ENCODE data around the gene DYNC1I1. TPM values are rescaled to one million over a fixed set of nuclear protein-coding genes. Genes with fewer than 3 reads are reported as not detected.
A peak's percentile ranks its signal among the peaks of the same experiment; 100 is the strongest.

Gene DYNC1I1
- total RNA-seq, 3 donors from 2014 or later (not counting 1 experiment from before 2014, with no cell fraction given): not detected

DNA sequence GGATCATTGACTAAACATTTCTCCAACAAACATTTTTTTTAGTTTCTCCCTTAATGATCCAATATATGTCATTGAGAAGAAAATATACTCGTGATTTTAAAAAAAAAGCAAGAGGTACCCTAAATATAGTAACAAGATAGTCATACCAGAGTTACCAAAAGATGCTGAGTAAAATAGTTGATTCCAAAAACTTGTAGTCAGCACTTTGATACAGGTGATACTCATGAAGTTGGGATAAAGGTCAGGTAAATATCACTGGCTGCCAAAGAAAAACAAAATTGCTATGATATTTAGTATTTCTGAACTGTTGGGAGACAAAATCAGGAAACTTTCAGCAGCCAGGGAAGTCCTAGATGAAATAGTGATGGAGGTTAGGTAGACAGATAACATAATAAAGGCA lies 225.3 kb downstream of the DYNC1I1 start:
- intact Hi-C loops (cut with micrococcal nuclease): no loop called here
- no peak for DNase-seq
- Mint-ChIP-seq H3K4me3 (no peak overlapping the region), H3K27me3 (ENCODE audit: low read depth in 2 of 2) (peaks cover 0 to 2% of the 10 kb centered on the region in 2 donors), H3K27ac (no peak overlapping the region), H3K9me3 (no peaks in the 10 kb centered on the region), H3K36me3 (no peaks in the 10 kb centered on the region), H3K4me1 (peaks cover 17 to 23% of the 10 kb centered on the region in 2 donors)
- no peak overlapping the region for H3K4me3 ChIP-seq (ENCODE audit: low read length)
- no peaks in the 10 kb centered on the region for H3K9me3 ChIP-seq (ENCODE audit: control insufficient read depth, insufficient read depth, low read length)
- TF ChIP-seq, protein P1, sequence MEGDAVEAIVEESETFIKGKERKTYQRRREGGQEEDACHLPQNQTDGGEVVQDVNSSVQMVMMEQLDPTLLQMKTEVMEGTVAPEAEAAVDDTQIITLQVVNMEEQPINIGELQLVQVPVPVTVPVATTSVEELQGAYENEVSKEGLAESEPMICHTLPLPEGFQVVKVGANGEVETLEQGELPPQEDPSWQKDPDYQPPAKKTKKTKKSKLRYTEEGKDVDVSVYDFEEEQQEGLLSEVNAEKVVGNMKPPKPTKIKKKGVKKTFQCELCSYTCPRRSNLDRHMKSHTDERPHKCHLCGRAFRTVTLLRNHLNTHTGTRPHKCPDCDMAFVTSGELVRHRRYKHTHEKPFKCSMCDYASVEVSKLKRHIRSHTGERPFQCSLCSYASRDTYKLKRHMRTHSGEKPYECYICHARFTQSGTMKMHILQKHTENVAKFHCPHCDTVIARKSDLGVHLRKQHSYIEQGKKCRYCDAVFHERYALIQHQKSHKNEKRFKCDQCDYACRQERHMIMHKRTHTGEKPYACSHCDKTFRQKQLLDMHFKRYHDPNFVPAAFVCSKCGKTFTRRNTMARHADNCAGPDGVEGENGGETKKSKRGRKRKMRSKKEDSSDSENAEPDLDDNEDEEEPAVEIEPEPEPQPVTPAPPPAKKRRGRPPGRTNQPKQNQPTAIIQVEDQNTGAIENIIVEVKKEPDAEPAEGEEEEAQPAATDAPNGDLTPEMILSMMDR (IDR thresholded peaks at IDR 0.05): no peak
- H3K36me3 ChIP-seq (ENCODE audit: control insufficient read depth, insufficient read depth, low read length): no peaks in the 10 kb centered on the region
- no CpG with 5 or more reads among the region's 1 CpG for WGBS (ENCODE audit: insufficient coverage)
- no peak for ATAC-seq
- H3K27ac ChIP-seq (ENCODE audit: low read length): no peak overlapping the region
- no peaks in the 10 kb centered on the region for H3K27me3 ChIP-seq (ENCODE audit: control insufficient read depth, insufficient read depth, low read length)
- H3K4me1 ChIP-seq (ENCODE audit: control insufficient read depth, insufficient read depth, low read length): no peaks in the 10 kb centered on the region

DNA sequence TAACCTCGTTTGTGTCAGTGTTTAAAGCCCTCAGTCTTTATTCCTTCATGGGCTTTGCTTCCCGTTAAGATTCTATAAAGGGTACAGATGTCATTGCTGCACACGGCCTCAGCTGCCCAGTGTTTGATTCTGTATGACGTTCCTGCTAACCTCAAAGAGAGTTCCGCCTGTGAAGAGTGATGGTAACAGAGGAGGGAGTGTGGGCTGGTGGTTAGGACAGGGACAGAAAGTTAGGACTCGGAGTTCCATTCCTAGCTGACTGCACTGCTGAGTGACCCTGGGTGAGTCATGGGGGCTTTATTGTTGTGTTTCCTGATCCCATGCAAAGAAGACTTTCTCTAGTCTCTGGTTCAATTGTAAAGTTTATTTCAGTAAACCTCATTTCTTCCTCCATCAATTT lies 227.1 kb downstream of the DYNC1I1 start:
- Mint-ChIP-seq H3K27ac (no peak overlapping the region), H3K4me3 (no peak overlapping the region), H3K36me3 (no peaks in the 10 kb centered on the region), H3K4me1 (peaks cover 17 to 22% of the 10 kb centered on the region in 2 donors), H3K27me3 (ENCODE audit: low read depth in 2 of 2) (peaks cover 0 to 5% of the 10 kb centered on the region in 2 donors), H3K9me3 (no peaks in the 10 kb centered on the region)
- no peaks in the 10 kb centered on the region for H3K9me3 ChIP-seq (ENCODE audit: control insufficient read depth, insufficient read depth, low read length)
- WGBS (ENCODE audit: insufficient coverage): 64% methylated on average over 6 of the region's 6 CpGs
- DNase-seq (no peak), ATAC-seq (peak in 1 of 3 donors; percentile 21)
- TF ChIP-seq, protein P1 (IDR thresholded peaks at IDR 0.05): no peak
- no peaks in the 10 kb centered on the region for H3K27me3 ChIP-seq (ENCODE audit: control insufficient read depth, insufficient read depth, low read length)
- no peaks in the 10 kb centered on the region for H3K36me3 ChIP-seq (ENCODE audit: control insufficient read depth, insufficient read depth, low read length)
- no peak overlapping the region for H3K27ac ChIP-seq (ENCODE audit: low read length)
- intact Hi-C loops (cut with micrococcal nuclease): no loop called here
- H3K4me3 ChIP-seq (ENCODE audit: low read length): no peak overlapping the region
- no peaks in the 10 kb centered on the region for H3K4me1 ChIP-seq (ENCODE audit: control insufficient read depth, insufficient read depth, low read length)

DNA sequence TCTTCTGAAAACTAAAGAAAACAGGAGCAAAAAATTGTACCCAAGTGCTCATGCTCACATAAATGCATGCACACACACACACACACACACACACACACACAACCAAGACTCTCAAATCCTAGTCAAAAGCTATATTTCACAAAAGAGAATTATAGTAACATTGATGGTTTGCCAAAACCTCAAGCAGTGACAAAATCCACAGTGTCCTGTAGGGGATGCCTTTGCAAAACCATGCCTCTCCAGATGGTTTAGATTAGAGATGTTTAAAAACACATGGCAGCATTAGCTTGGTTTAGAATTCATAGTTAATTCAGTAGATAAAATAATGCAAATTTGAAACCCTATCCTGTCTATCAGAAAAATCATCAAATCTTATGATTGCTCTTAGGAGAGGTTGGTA lies 232.2 kb downstream of the DYNC1I1 start:
- TF ChIP-seq, protein P1 (IDR thresholded peaks at IDR 0.05): no peak
- Mint-ChIP-seq H3K36me3 (no peaks in the 10 kb centered on the region), H3K27ac (no peak overlapping the region), H3K27me3 (ENCODE audit: low read depth in 2 of 2) (peaks cover 0 to 5% of the 10 kb centered on the region in 2 donors), H3K9me3 (no peaks in the 10 kb centered on the region), H3K4me1 (no peaks in the 10 kb centered on the region), H3K4me3 (no peak overlapping the region)
- no peaks in the 10 kb centered on the region for H3K36me3 ChIP-seq (ENCODE audit: control insufficient read depth, insufficient read depth, low read length)
- intact Hi-C loops (cut with micrococcal nuclease): no loop called here
- no peak for DNase-seq
- no peaks in the 10 kb centered on the region for H3K27me3 ChIP-seq (ENCODE audit: control insufficient read depth, insufficient read depth, low read length)
- no peak overlapping the region for H3K4me3 ChIP-seq (ENCODE audit: low read length)
- H3K9me3 ChIP-seq (ENCODE audit: control insufficient read depth, insufficient read depth, low read length): no peaks in the 10 kb centered on the region
- no peaks in the 10 kb centered on the region for H3K4me1 ChIP-seq (ENCODE audit: control insufficient read depth, insufficient read depth, low read length)
- H3K27ac ChIP-seq (ENCODE audit: low read length): no peak overlapping the region
- no peak for ATAC-seq

DNA sequence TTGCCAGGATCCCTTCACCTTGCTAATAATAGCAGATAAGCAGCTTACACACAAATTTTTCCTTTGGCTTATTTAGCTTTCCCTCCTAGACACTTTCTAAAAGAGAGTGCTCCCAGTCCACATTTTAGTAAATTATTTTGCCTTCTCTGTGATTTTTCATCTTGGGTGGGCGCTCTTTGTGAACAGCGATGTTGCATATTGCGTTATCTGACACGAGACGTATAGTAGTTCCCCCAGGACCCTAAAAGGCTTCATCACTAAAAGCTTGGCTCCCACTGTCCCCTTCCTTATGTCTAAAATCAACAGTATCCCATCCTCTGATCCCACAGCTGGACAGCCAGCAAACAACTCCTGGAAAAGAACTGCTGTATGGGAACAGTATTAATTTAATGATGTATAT lies 232.9 kb downstream of the DYNC1I1 start:
- H3K4me1 ChIP-seq (ENCODE audit: control insufficient read depth, insufficient read depth, low read length): no peaks in the 10 kb centered on the region
- TF ChIP-seq, protein P1 (IDR thresholded peaks at IDR 0.05): no peak
- no peaks in the 10 kb centered on the region for H3K36me3 ChIP-seq (ENCODE audit: control insufficient read depth, insufficient read depth, low read length)
- no peaks in the 10 kb centered on the region for H3K9me3 ChIP-seq (ENCODE audit: control insufficient read depth, insufficient read depth, low read length)
- Mint-ChIP-seq H3K4me3 (no peak overlapping the region), H3K27ac (no peak overlapping the region), H3K36me3 (no peaks in the 10 kb centered on the region), H3K27me3 (ENCODE audit: low read depth in 2 of 2) (peaks cover 0 to 5% of the 10 kb centered on the region in 2 donors), H3K4me1 (no peaks in the 10 kb centered on the region), H3K9me3 (no peaks in the 10 kb centered on the region)
- no peak overlapping the region for H3K4me3 ChIP-seq (ENCODE audit: low read length)
- intact Hi-C loops (cut with micrococcal nuclease): no loop called here
- H3K27ac ChIP-seq (ENCODE audit: low read length): no peak overlapping the region
- 95% methylated on average over 5 of the region's 5 CpGs for WGBS (ENCODE audit: insufficient coverage)
- DNase-seq (no peak), ATAC-seq (no peak)
- H3K27me3 ChIP-seq (ENCODE audit: control insufficient read depth, insufficient read depth, low read length): no peaks in the 10 kb centered on the region

Measured in natural killer cell (primary cell).